ENCODE data around the gene MSRB1. TPM values are rescaled to one million over a fixed set of nuclear protein-coding genes. Genes with fewer than 3 reads are reported as not detected.

Gene MSRB1
- total and polyA plus RNA-seq, 2 of the 13 experiments (the other 11 are each of a cell fraction or from before 2014, with no cell fraction given): 32.1 to 75.4 TPM

DNA sequence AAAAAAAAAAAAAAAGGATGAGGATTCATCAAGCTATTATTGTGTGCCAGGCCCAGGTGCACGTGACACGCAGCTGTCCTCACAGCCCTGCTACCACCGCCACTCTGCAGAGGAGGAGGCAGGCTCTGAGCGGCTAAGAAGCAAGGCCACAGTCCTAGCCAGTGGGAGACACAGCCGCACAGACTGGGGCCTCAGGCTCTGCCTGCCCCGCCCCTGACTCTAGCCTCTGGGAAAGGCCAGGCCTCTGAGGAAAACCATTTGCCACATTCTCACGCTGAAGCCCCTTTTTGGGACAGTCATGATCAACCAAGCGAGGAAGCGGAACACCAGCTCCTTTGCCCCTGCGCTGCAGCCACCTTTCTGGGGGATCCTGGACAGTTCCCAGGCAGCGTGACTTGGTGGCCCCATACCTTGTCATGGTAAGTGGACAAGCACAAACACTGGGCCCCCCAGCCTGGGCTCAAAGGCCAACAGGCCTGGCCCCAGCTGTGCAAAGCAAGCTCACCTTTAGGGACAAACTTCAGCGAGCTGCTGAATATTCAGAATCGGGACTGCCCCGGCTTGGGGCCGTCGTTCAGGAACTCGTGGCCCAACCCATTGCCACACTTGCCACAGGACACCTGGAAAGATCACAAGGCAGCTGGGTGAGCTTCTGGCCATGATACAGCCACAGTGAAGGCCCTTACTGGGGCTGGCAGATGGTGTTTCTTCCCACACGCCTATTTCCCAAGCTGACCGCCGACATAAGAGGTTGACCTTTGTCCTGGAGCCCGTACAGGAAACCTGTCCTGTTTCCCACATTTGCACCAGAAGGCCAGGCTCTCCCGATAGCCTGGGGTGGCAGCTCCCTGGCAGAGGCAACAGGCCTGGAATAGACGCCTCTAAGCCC is 2.5 kb downstream of the MSRB1 start (continued):
- TF ChIP-seq ZNF225 (CRISPR knock-in tag; IDR thresholded peaks at IDR 0.05) (no peak), POGZ (CRISPR knock-in tag; IDR thresholded peaks at IDR 0.05) (peak; percentile 73; the same call in 1 of the 2 replicates), MEIS1 (CRISPR knock-in tag; IDR thresholded peaks at IDR 0.05; ENCODE audit: borderline replicate concordance) (peak; percentile 31; the same call in 1 of the 2 replicates), ZNF776 (CRISPR knock-in tag; IDR thresholded peaks at IDR 0.05) (peak; percentile 86), MAZ (IDR thresholded peaks at IDR 0.05; ENCODE audit: borderline replicate concordance, low read depth, low read length) (no peak), MAZ (CRISPR knock-in tag; IDR thresholded peaks at IDR 0.05; ENCODE audit: low read depth) (0 out of 2 replicates have a peak, but pooled peaks have one; percentile 50), NFKB2 (CRISPR knock-in tag; IDR thresholded peaks at IDR 0.05; ENCODE audit: borderline replicate concordance) (peak; percentile 72; the same call in 1 of the 2 replicates), ZNF547 (CRISPR knock-in tag; IDR thresholded peaks at IDR 0.05) (peak; percentile 65), KMT2B (CRISPR knock-in tag; IDR thresholded peaks at IDR 0.05) (no peak; the same call in 1 of the 2 replicates), KAT7 (CRISPR knock-in tag; IDR thresholded peaks at IDR 0.05; ENCODE audit: borderline replicate concordance) (no peak), SKI (IDR thresholded peaks at IDR 0.05; ENCODE audit: partially characterized antibody) (peak; percentile 15), CCDC6 (CRISPR knock-in tag; IDR thresholded peaks at IDR 0.05) (peak; percentile 80; the same call in 1 of the 2 replicates), ZNF564 (CRISPR knock-in tag; IDR thresholded peaks at IDR 0.05) (peak; percentile 32; the same call in 1 of the 2 replicates), RCOR2 (CRISPR knock-in tag; IDR thresholded peaks at IDR 0.05) (no peak), ZNF143 (CRISPR knock-in tag; IDR thresholded peaks at IDR 0.05) (peak; percentile 37), REPIN1 (CRISPR knock-in tag; IDR thresholded peaks at IDR 0.05; ENCODE audit: borderline replicate concordance, low read depth) (peak; percentile 63; the same call in 1 of the 2 replicates), ZNF260 (CRISPR knock-in tag; IDR thresholded peaks at IDR 0.05; ENCODE audit: borderline replicate concordance, low read depth) (no peak)
- TF ChIP-seq, protein P1, sequence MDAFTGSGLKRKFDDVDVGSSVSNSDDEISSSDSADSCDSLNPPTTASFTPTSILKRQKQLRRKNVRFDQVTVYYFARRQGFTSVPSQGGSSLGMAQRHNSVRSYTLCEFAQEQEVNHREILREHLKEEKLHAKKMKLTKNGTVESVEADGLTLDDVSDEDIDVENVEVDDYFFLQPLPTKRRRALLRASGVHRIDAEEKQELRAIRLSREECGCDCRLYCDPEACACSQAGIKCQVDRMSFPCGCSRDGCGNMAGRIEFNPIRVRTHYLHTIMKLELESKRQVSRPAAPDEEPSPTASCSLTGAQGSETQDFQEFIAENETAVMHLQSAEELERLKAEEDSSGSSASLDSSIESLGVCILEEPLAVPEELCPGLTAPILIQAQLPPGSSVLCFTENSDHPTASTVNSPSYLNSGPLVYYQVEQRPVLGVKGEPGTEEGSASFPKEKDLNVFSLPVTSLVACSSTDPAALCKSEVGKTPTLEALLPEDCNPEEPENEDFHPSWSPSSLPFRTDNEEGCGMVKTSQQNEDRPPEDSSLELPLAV (CRISPR knock-in tag; conservative IDR thresholded peaks at IDR 0.05; ENCODE audit: low read depth): no peak
- TF ChIP-seq, protein P2, sequence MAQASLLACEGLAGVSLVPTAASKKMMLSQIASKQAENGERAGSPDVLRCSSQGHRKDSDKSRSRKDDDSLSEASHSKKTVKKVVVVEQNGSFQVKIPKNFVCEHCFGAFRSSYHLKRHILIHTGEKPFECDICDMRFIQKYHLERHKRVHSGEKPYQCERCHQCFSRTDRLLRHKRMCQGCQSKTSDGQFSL (CRISPR knock-in tag; IDR thresholded peaks at IDR 0.05): no peak
- TF ChIP-seq, protein P3, sequence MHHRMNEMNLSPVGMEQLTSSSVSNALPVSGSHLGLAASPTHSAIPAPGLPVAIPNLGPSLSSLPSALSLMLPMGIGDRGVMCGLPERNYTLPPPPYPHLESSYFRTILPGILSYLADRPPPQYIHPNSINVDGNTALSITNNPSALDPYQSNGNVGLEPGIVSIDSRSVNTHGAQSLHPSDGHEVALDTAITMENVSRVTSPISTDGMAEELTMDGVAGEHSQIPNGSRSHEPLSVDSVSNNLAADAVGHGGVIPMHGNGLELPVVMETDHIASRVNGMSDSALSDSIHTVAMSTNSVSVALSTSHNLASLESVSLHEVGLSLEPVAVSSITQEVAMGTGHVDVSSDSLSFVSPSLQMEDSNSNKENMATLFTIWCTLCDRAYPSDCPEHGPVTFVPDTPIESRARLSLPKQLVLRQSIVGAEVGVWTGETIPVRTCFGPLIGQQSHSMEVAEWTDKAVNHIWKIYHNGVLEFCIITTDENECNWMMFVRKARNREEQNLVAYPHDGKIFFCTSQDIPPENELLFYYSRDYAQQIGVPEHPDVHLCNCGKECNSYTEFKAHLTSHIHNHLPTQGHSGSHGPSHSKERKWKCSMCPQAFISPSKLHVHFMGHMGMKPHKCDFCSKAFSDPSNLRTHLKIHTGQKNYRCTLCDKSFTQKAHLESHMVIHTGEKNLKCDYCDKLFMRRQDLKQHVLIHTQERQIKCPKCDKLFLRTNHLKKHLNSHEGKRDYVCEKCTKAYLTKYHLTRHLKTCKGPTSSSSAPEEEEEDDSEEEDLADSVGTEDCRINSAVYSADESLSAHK (CRISPR knock-in tag; IDR thresholded peaks at IDR 0.05; ENCODE audit: borderline replicate concordance): no peak
- TF ChIP-seq, protein P4, sequence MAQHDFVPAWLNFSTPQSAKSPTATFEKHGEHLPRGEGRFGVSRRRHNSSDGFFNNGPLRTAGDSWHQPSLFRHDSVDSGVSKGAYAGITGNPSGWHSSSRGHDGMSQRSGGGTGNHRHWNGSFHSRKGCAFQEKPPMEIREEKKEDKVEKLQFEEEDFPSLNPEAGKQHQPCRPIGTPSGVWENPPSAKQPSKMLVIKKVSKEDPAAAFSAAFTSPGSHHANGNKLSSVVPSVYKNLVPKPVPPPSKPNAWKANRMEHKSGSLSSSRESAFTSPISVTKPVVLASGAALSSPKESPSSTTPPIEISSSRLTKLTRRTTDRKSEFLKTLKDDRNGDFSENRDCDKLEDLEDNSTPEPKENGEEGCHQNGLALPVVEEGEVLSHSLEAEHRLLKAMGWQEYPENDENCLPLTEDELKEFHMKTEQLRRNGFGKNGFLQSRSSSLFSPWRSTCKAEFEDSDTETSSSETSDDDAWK (CRISPR knock-in tag; IDR thresholded peaks at IDR 0.05): no peak
- TF ChIP-seq, protein P5, sequence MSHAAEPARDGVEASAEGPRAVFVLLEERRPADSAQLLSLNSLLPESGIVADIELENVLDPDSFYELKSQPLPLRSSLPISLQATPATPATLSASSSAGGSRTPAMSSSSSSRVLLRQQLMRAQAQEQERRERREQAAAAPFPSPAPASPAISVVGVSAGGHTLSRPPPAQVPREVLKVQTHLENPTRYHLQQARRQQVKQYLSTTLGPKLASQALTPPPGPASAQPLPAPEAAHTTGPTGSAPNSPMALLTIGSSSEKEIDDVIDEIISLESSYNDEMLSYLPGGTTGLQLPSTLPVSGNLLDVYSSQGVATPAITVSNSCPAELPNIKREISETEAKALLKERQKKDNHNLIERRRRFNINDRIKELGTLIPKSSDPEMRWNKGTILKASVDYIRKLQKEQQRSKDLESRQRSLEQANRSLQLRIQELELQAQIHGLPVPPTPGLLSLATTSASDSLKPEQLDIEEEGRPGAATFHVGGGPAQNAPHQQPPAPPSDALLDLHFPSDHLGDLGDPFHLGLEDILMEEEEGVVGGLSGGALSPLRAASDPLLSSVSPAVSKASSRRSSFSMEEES (CRISPR knock-in tag; IDR thresholded peaks at IDR 0.05): peak; percentile 80

Data from HepG2 (cell line).